CD4-positive, alpha-beta T cell (primary cell): ENCODE measurements around the gene STK24. TPM values are rescaled to one million over a fixed set of nuclear protein-coding genes. Genes with fewer than 3 reads are reported as not detected.

ENCODE experiments used
- ATAC-seq: fragments of 200-7000 bp; cut with Tn5 transposase; one replicate; pipeline ENCODE4 v1.10.0; 2022; ENCODE audit warnings: mild to moderate bottlenecking; ENCODE audit not compliant: poor library complexity
- CTCF ChIA-PET: fragments of 350-600 bp; sonication (Branson Sonifier 250); formaldehyde crosslinking; loops from one replicate; lab custom pipeline; 2021; ENCODE audit warnings: antibody characterized with exemption, inconsistent platforms; lab: Charles Lee
- POLR2A ChIA-PET: fragments of 350-600 bp; sonication (Branson Sonifier 250); formaldehyde crosslinking; loops from one replicate; lab custom pipeline; 2021; ENCODE audit warnings: antibody characterized with exemption, inconsistent platforms; lab: Charles Lee
- DNase-seq, 14 experiments: peaks; one replicate each; pipeline ENCODE4 v3.0.0-alpha.2; 2013 to 2020; ENCODE audit warnings: mixed read lengths in 2 of 14
- H3K27ac ChIP-seq, 2 donors: one replicate each; pipeline versions ENCODE4 v1.5.1 to v1.7.0; 2013; ENCODE audit warnings: low read length in 2 of 2, low read depth in 1 of 2, mild to moderate bottlenecking in 1 of 2
- H3K27me3 ChIP-seq, 2 experiments: 1 replicate in 1 of 2; 2 replicates in 1 of 2; pipeline versions ENCODE4 v1.6.1 to v1.7.0; 2013; ENCODE audit warnings: low read length in 2 of 2, control low read depth in 1 of 2, mild to moderate bottlenecking in 1 of 2, moderate library complexity in 1 of 2; ENCODE audit not compliant: insufficient read depth in 2 of 2, control insufficient read depth in 1 of 2
- H3K36me3 ChIP-seq: one replicate; pipeline ENCODE4 v1.6.1; 2013; ENCODE audit warnings: low read length, control low read depth; ENCODE audit not compliant: insufficient read depth
- H3K4me1 ChIP-seq: one replicate; pipeline ENCODE4 v1.6.1; 2013; ENCODE audit warnings: low read length, control low read depth; ENCODE audit not compliant: insufficient read depth
- H3K4me3 ChIP-seq: one replicate; pipeline ENCODE4 v1.5.1; 2013; ENCODE audit warnings: mild to moderate bottlenecking, low read length, moderate library complexity
- H3K9me3 ChIP-seq, 2 experiments: 1 replicate in 1 of 2; 2 replicates in 1 of 2; pipeline versions ENCODE4 v1.6.1 to v1.7.0; 2013; ENCODE audit warnings: low read length in 2 of 2, mild to moderate bottlenecking in 2 of 2, control low read depth in 1 of 2, moderate library complexity in 1 of 2; ENCODE audit not compliant: control insufficient read depth in 1 of 2, insufficient read depth in 1 of 2
- H3K27ac Mint-ChIP-seq: one replicate; pipeline ENCODE4 v1.8.0; 2020; ENCODE audit warnings: mixed read lengths
- H3K27me3 Mint-ChIP-seq: one replicate; pipeline ENCODE4 v1.8.0; 2021; ENCODE audit warnings: mixed read lengths
- H3K36me3 Mint-ChIP-seq: one replicate; pipeline ENCODE4 v1.8.0; 2021; ENCODE audit warnings: low read depth, mixed read lengths
- H3K4me1 Mint-ChIP-seq: one replicate; pipeline ENCODE4 v1.8.0; 2021; ENCODE audit warnings: low read depth, mixed read lengths
- H3K4me3 Mint-ChIP-seq: one replicate; pipeline ENCODE4 v1.8.0; 2020; ENCODE audit warnings: mild to moderate bottlenecking, mixed read lengths
- H3K9me3 Mint-ChIP-seq: one replicate; pipeline ENCODE4 v1.8.0; 2020; ENCODE audit warnings: mixed read lengths
- intact Hi-C, 2 experiments: fragments of 100-400 bp; cut with DNase I in 1 of 2; cut with micrococcal nuclease in 1 of 2; formaldehyde crosslinking; loops; one replicate each; pipeline versions ENCODE4 v1.15.1 to v1.9.0; 2023 to 2025; cut with DNase I, micrococcal nuclease
- total RNA-seq, 174 experiments: library from RNA in 2 of 174; stranded (reverse) in 2 of 174; gene quantifications; one replicate each; pipeline ENCODE4 v1.2.3 and lab custom pipeline; 2021 to 2026
- TF ChIP-seq, protein P1 (sequence below): fragments of 200-600 bp; IDR thresholded peaks from one replicate; pipeline ENCODE4 v1.8.0; 2022; ENCODE audit warnings: antibody characterized with exemption, mild to moderate bottlenecking

Gene STK24
- total RNA-seq, 2 experiments from 2014 or later = 82.3 to 85.2 TPM

DNA sequence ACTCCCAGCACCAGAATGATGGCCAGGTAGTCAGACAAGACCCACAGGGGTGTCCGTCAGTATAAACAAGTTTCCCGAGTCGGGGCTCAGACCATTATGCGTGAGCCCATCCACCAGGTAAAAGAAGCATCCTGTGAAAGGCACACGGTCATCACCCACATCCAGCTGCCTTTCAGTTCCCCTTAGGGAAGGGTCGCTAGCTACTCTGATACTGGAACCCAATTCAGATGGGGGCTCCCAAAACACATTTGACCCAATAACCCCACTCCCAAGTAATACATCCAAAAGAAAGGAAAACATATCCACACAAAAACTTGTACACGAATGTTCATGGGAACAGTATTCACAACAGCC, 66.8 kb downstream of the STK24 start:
- no peaks in the 10 kb centered on the region for H3K9me3 Mint-ChIP-seq
- Histone ChIP-seq H3K4me3 (no peak overlapping the region), H3K36me3 (peaks cover 18% of the 10 kb centered on the region), H3K27ac (peak overlapping the region in 1 of 2 donors; percentile 9), H3K9me3 (no peaks in the 10 kb centered on the region), H3K27me3 (no peaks in the 10 kb centered on the region), H3K4me1 (peaks cover 64% of the 10 kb centered on the region)
- H3K4me3 Mint-ChIP-seq = no peak overlapping the region
- TF ChIP-seq, protein P1, sequence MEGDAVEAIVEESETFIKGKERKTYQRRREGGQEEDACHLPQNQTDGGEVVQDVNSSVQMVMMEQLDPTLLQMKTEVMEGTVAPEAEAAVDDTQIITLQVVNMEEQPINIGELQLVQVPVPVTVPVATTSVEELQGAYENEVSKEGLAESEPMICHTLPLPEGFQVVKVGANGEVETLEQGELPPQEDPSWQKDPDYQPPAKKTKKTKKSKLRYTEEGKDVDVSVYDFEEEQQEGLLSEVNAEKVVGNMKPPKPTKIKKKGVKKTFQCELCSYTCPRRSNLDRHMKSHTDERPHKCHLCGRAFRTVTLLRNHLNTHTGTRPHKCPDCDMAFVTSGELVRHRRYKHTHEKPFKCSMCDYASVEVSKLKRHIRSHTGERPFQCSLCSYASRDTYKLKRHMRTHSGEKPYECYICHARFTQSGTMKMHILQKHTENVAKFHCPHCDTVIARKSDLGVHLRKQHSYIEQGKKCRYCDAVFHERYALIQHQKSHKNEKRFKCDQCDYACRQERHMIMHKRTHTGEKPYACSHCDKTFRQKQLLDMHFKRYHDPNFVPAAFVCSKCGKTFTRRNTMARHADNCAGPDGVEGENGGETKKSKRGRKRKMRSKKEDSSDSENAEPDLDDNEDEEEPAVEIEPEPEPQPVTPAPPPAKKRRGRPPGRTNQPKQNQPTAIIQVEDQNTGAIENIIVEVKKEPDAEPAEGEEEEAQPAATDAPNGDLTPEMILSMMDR = no peak
- ChIA-PET POLR2A (no interaction called here), CTCF (no interaction called here)
- peaks cover 96% of the 10 kb centered on the region for H3K4me1 Mint-ChIP-seq
- H3K27ac Mint-ChIP-seq = peak overlapping the region; percentile 82
- ATAC-seq = no peak
- H3K36me3 Mint-ChIP-seq = peaks cover 57% of the 10 kb centered on the region
- no peaks in the 10 kb centered on the region for H3K27me3 Mint-ChIP-seq
- DNase-seq = no peak
- intact Hi-C loops = loop anchor here (5.0 kb wide), 3 partner anchors 33 to 62 kb away; no protein-coding TSS in a partner anchor

DNA sequence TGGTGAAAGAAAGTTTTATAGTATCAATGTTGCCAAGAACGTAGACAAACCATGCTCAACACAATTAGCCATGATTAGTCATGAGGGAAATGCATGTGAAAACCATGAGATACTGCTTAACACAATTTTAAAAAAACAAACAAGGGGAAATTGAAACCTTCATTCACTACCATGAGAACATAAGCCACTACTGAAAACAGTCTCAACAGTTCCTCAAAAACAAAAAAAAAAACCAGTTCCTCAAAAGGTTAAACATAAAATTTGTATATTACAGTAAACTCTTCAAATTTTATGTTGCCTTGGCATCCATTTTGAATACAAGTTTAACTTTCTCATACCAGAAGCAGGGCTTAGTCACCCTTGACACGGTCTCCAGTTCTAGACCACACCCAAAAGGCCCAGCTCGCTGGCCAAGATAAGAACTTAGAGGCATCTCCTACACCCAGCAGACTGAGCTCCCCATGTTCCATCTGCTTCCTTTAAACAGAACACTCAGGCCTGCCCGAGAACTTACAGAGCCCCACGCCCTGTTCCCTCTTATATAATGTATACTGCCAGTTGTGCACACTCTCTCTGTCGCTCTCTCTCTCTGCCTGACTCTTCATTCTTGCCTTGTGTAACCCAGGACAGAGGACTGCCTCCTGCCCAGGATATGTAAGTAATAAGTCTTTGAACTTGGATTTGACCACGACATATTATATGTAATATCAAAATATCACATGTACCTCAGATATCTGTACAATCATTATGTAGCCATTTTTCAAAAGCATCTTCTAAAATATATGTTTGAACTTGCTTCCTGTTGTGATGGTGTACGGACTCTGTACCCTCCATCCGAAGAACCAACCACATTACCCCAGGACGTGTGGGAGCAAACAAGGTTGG, 67.4 kb downstream of the STK24 start:
- TF ChIP-seq, protein P1 = no peak
- Mint-ChIP-seq H3K9me3 (no peaks in the 10 kb centered on the region), H3K36me3 (peaks cover 57% of the 10 kb centered on the region)

DNA sequence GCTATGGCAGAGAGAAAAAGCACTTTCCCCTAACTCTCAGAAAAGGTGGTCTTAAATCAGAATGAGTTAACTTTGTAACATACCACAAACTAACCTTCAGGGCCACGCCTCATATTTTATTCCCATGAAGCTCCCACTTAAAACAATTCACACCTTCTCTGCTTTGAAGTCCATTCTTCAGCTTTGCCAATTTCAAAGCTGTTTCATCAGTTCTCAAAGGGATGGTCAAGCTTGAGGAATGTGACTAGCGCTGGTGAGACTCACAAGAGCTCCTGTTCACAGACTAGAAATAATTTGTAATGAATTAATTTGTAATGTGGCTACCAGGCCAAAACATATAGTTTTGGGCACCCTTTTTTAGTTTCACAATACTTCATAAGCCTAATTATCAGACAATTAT, 68.2 kb downstream of the STK24 start:
- H3K9me3 Mint-ChIP-seq = no peaks in the 10 kb centered on the region
- DNase-seq (no peak), ATAC-seq (no peak)
- CTCF ChIA-PET = interaction anchor here (0.6 to 1.5 kb wide), 3 partner anchors 9 to 89 kb away, joined by 3 read pairs; no protein-coding TSS in a partner anchor
- H3K4me1 Mint-ChIP-seq = peaks cover 96% of the 10 kb centered on the region
- peak overlapping the region; percentile 82 for H3K27ac Mint-ChIP-seq
- Histone ChIP-seq H3K27ac (peak overlapping the region in 1 of 2 donors; percentile 9), H3K4me1 (peaks cover 76% of the 10 kb centered on the region), H3K27me3 (no peaks in the 10 kb centered on the region), H3K4me3 (no peak overlapping the region), H3K9me3 (no peaks in the 10 kb centered on the region), H3K36me3 (peaks cover 26% of the 10 kb centered on the region)
- no peaks in the 10 kb centered on the region for H3K27me3 Mint-ChIP-seq
- intact Hi-C loops = loop anchor here in 1 of 2 experiments (2.0 kb wide), 1 partner anchor 18 kb away; no protein-coding TSS in a partner anchor
- POLR2A ChIA-PET = interaction anchor here (1.2 kb wide), 1 partner anchor 32 kb away, joined by 3 read pairs; no protein-coding TSS in a partner anchor
- TF ChIP-seq, protein P1 = no peak
- H3K36me3 Mint-ChIP-seq = peaks cover 57% of the 10 kb centered on the region
- no peak overlapping the region for H3K4me3 Mint-ChIP-seq

More for the DNA sequence above, 67.4 kb downstream of the STK24 start:
- Histone ChIP-seq H3K27ac (peak overlapping the region in 1 of 2 donors; percentile 9), H3K9me3 (no peaks in the 10 kb centered on the region), H3K4me1 (peaks cover 68% of the 10 kb centered on the region), H3K36me3 (peaks cover 22% of the 10 kb centered on the region), H3K27me3 (no peaks in the 10 kb centered on the region), H3K4me3 (no peak overlapping the region)
- ATAC-seq (peak; percentile 71), DNase-seq (peak in 9 of 14 experiments; percentile 15 to 80 (median 36))
- H3K4me3 Mint-ChIP-seq = peak overlapping the region; percentile 4
- ChIA-PET POLR2A (no interaction called here), CTCF (interaction anchor here (0.6 to 1.5 kb wide), 4 partner anchors 9 to 88 kb away, joined by 3 read pairs; no protein-coding TSS in a partner anchor)
- H3K27me3 Mint-ChIP-seq = no peaks in the 10 kb centered on the region
- intact Hi-C loops = loop anchor here (2.0 to 5.0 kb wide), 4 partner anchors 17 to 63 kb away; no protein-coding TSS in a partner anchor
- peaks cover 96% of the 10 kb centered on the region for H3K4me1 Mint-ChIP-seq
- peak overlapping the region; percentile 82 for H3K27ac Mint-ChIP-seq
